ENCODE data around the gene ARHGEF33. TPM values are rescaled to one million over a fixed set of nuclear protein-coding genes. Genes with fewer than 3 reads are reported as not detected.
A peak's percentile ranks its signal among the peaks of the same experiment; 100 is the strongest.
"Not testable (repeated sequence)": the region's sequence is repeated elsewhere in the genome, so short reads cannot be mapped to it uniquely, and the experiment has no call there.

ARHGEF33 gene
- polyA plus RNA-seq, 3 donors from 2014 or later, result not detected

- Mint-ChIP-seq H3K4me3 (no peak overlapping the region), H3K4me1 (no peaks in the 10 kb centered on the region), H3K36me3 (no peaks in the 10 kb centered on the region), H3K9me3 (no peaks in the 10 kb centered on the region), H3K27ac (no peak overlapping the region), H3K27me3 (ENCODE audit: low read depth in 3 of 3) (peaks cover 4 to 8% (median 5%) of the 10 kb centered on the region in 3 donors)
- no peak for DNase-seq
Measured at GRCh38 chr2:38930600-38930999, 40.9 kb downstream of the ARHGEF33 start.

GRCh38 chr2:38932586-38932985 lies 42.9 kb downstream of the ARHGEF33 start:
- Mint-ChIP-seq H3K4me1 (no peaks in the 10 kb centered on the region), H3K9me3 (no peaks in the 10 kb centered on the region), H3K27ac (no peak overlapping the region), H3K36me3 (no peaks in the 10 kb centered on the region), H3K27me3 (ENCODE audit: low read depth in 3 of 3) (peaks cover 0 to 7% (median 5%) of the 10 kb centered on the region in 3 donors), H3K4me3 (no peak overlapping the region)
- no peak for DNase-seq

- H3K4me1 Mint-ChIP-seq, result no peaks in the 10 kb centered on the region
- H3K9me3 Mint-ChIP-seq, result no peaks in the 10 kb centered on the region
- H3K27ac Mint-ChIP-seq, result no peak overlapping the region
- peaks cover 0 to 7% (median 5%) of the 10 kb centered on the region in 3 donors for H3K27me3 Mint-ChIP-seq (ENCODE audit: low read depth in 3 of 3)
- H3K4me3 Mint-ChIP-seq, result no peak overlapping the region
- no peaks in the 10 kb centered on the region for H3K36me3 Mint-ChIP-seq
- no peak for DNase-seq
Measured at GRCh38 chr2:38933653-38934052, 44.0 kb downstream of the ARHGEF33 start.

- H3K4me1 Mint-ChIP-seq, result no peaks in the 10 kb centered on the region
- no peak overlapping the region for H3K4me3 Mint-ChIP-seq
- peaks cover 0 to 7% (median 5%) of the 10 kb centered on the region in 3 donors for H3K27me3 Mint-ChIP-seq (ENCODE audit: low read depth in 3 of 3)
- H3K9me3 Mint-ChIP-seq, result no peaks in the 10 kb centered on the region
- no peak overlapping the region for H3K27ac Mint-ChIP-seq
- DNase-seq, result no peak
- H3K36me3 Mint-ChIP-seq, result no peaks in the 10 kb centered on the region
Measured at GRCh38 chr2:38934742-38935141, 45.1 kb downstream of the ARHGEF33 start.

GRCh38 chr2:38935568-38936172 lies 46.0 kb downstream of the ARHGEF33 start:
- H3K27ac Mint-ChIP-seq, result no peak overlapping the region
- H3K4me1 Mint-ChIP-seq, result no peaks in the 10 kb centered on the region
- no peak for DNase-seq
- H3K4me3 Mint-ChIP-seq, result no peak overlapping the region
- no peaks in the 10 kb centered on the region for H3K9me3 Mint-ChIP-seq
- H3K27me3 Mint-ChIP-seq (ENCODE audit: low read depth in 3 of 3), result peaks cover 0 to 7% (median 5%) of the 10 kb centered on the region in 3 donors
- H3K36me3 Mint-ChIP-seq, result no peaks in the 10 kb centered on the region

- not testable (repeated sequence) for H3K27ac Mint-ChIP-seq; DNase-seq; H3K9me3 Mint-ChIP-seq; H3K27me3 Mint-ChIP-seq (ENCODE audit: low read depth in 3 of 3); H3K4me1 Mint-ChIP-seq; H3K36me3 Mint-ChIP-seq; H3K4me3 Mint-ChIP-seq
Measured at GRCh38 chr2:38936516-38936915, 46.8 kb downstream of the ARHGEF33 start.

GRCh38 chr2:38937548-38937947 lies 47.9 kb downstream of the ARHGEF33 start:
- no peaks in the 10 kb centered on the region for H3K36me3 Mint-ChIP-seq
- H3K4me1 Mint-ChIP-seq, result no peaks in the 10 kb centered on the region
- peaks cover 0 to 6% (median 5%) of the 10 kb centered on the region in 3 donors for H3K27me3 Mint-ChIP-seq (ENCODE audit: low read depth in 3 of 3)
- H3K9me3 Mint-ChIP-seq, result no peaks in the 10 kb centered on the region
- no peak overlapping the region for H3K4me3 Mint-ChIP-seq
- no peak for DNase-seq
- H3K27ac Mint-ChIP-seq, result no peak overlapping the region

- Mint-ChIP-seq H3K4me1 (no peaks in the 10 kb centered on the region), H3K27me3 (ENCODE audit: low read depth in 3 of 3) (peaks cover 2 to 5% (median 3%) of the 10 kb centered on the region in 3 donors), H3K27ac (no peak overlapping the region), H3K4me3 (no peak overlapping the region), H3K36me3 (no peaks in the 10 kb centered on the region), H3K9me3 (no peaks in the 10 kb centered on the region)
- DNase-seq, result no peak
Measured at GRCh38 chr2:38940746-38941145, 51.1 kb downstream of the ARHGEF33 start.

GRCh38 chr2:38943784-38944183 lies 54.1 kb downstream of the ARHGEF33 start:
- H3K4me3 Mint-ChIP-seq, result no peak overlapping the region
- H3K27me3 Mint-ChIP-seq (ENCODE audit: low read depth in 3 of 3), result peaks cover 3 to 5% (median 4%) of the 10 kb centered on the region in 3 donors
- no peaks in the 10 kb centered on the region for H3K4me1 Mint-ChIP-seq
- no peaks in the 10 kb centered on the region for H3K9me3 Mint-ChIP-seq
- H3K36me3 Mint-ChIP-seq, result no peaks in the 10 kb centered on the region
- DNase-seq, result no peak
- H3K27ac Mint-ChIP-seq, result no peak overlapping the region

GRCh38 chr2:38945372-38945771 lies 55.7 kb downstream of the ARHGEF33 start:
- Mint-ChIP-seq H3K36me3 (no peaks in the 10 kb centered on the region), H3K4me1 (no peaks in the 10 kb centered on the region), H3K27me3 (ENCODE audit: low read depth in 3 of 3) (peaks cover 3 to 10% (median 4%) of the 10 kb centered on the region in 3 donors), H3K4me3 (no peak overlapping the region), H3K27ac (no peak overlapping the region), H3K9me3 (no peaks in the 10 kb centered on the region)
- no peak for DNase-seq

- H3K27ac Mint-ChIP-seq, result no peak overlapping the region
- H3K4me1 Mint-ChIP-seq, result no peaks in the 10 kb centered on the region
- peaks cover 3 to 10% (median 4%) of the 10 kb centered on the region in 3 donors for H3K27me3 Mint-ChIP-seq (ENCODE audit: low read depth in 3 of 3)
- H3K4me3 Mint-ChIP-seq, result no peak overlapping the region
- no peaks in the 10 kb centered on the region for H3K9me3 Mint-ChIP-seq
- DNase-seq, result no peak
- H3K36me3 Mint-ChIP-seq, result no peaks in the 10 kb centered on the region
Measured at GRCh38 chr2:38945911-38946310, 56.2 kb downstream of the ARHGEF33 start.

GRCh38 chr2:38947241-38948239 lies 57.9 kb downstream of the ARHGEF33 start:
- Mint-ChIP-seq H3K27me3 (ENCODE audit: low read depth in 3 of 3) (peaks cover 3 to 9% (median 4%) of the 10 kb centered on the region in 3 donors), H3K27ac (peak overlapping the region in 1 of 6 donors; percentile 3), H3K4me3 (no peak overlapping the region), H3K9me3 (no peaks in the 10 kb centered on the region), H3K4me1 (no peaks in the 10 kb centered on the region), H3K36me3 (no peaks in the 10 kb centered on the region)
- DNase-seq, result peak; percentile 18 to 46 (median 38)

- Mint-ChIP-seq H3K4me1 (no peaks in the 10 kb centered on the region), H3K36me3 (no peaks in the 10 kb centered on the region), H3K27ac (no peak overlapping the region), H3K9me3 (no peaks in the 10 kb centered on the region), H3K27me3 (ENCODE audit: low read depth in 3 of 3) (peaks cover 2 to 7% (median 3%) of the 10 kb centered on the region in 3 donors), H3K4me3 (no peak overlapping the region)
- DNase-seq, result no peak
Measured at GRCh38 chr2:38948387-38948882, 58.8 kb downstream of the ARHGEF33 start.

- no peaks in the 10 kb centered on the region for H3K9me3 Mint-ChIP-seq
- no peaks in the 10 kb centered on the region for H3K4me1 Mint-ChIP-seq
- H3K27ac Mint-ChIP-seq, result no peak overlapping the region
- H3K4me3 Mint-ChIP-seq, result no peak overlapping the region
- H3K36me3 Mint-ChIP-seq, result no peaks in the 10 kb centered on the region
- H3K27me3 Mint-ChIP-seq (ENCODE audit: low read depth in 3 of 3), result peaks cover 2 to 7% (median 3%) of the 10 kb centered on the region in 3 donors
- DNase-seq, result no peak
Measured at GRCh38 chr2:38948995-38949394, 59.3 kb downstream of the ARHGEF33 start.
